Measurements from ENCODE around the gene LHX6.

DNA sequence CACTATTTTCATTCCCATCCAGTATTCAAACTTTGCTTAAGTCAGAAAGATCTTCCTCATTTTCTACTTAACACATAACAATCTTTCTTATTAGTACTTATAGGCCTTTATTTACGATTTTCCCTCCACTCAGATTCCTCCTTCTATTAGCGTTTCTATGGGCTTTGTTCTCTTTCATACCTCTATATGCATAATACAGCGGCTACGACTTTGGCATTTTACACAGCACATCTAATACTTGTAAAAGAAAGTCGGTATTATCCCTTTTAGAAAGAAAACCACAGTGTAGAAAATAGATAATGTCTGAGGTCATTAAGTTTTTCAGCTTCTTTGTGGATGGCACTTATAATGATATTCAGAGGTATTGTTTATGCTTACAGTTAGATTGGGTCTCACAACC lies 27.4 kb upstream of the LHX6 start:
- TF ChIP-seq, protein P1, sequence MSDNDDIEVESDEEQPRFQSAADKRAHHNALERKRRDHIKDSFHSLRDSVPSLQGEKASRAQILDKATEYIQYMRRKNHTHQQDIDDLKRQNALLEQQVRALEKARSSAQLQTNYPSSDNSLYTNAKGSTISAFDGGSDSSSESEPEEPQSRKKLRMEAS (IDR thresholded peaks at IDR 0.05), result no peak
- TF ChIP-seq HDAC6 (IDR thresholded peaks at IDR 0.05; ENCODE audit: low read depth, low read length) (no peak), POLR2A (IDR thresholded peaks at IDR 0.05; ENCODE audit: control extremely low read depth in 1 of 2, low read depth in 2 of 2, low read length in 2 of 2) (no peak), ASH2L (IDR thresholded peaks at IDR 0.05; ENCODE audit: low read length) (no peak)
